NCI-H226 (cell line): ENCODE measurements around the gene INHBB.

Source experiments
- DNase-seq: peaks from one replicate; pipeline ENCODE4 v3.0.0-alpha.2; 2015

The INHBB gene

GRCh38 chr2:120360307-120360855 lies 14.4 kb downstream of the INHBB start:
- peak; percentile 34 for DNase-seq

GRCh38 chr2:120362926-120363325 lies 17.0 kb downstream of the INHBB start:
- DNase-seq: no peak

- no peak for DNase-seq
Measured at GRCh38 chr2:120365236-120365793, 19.4 kb downstream of the INHBB start.

GRCh38 chr2:120366698-120367097 lies 20.8 kb downstream of the INHBB start:
- DNase-seq: no peak

- no peak for DNase-seq
Measured at GRCh38 chr2:120367221-120367620, 21.3 kb downstream of the INHBB start.

GRCh38 chr2:120367649-120368048 lies 21.7 kb downstream of the INHBB start:
- peak; percentile 93 for DNase-seq

GRCh38 chr2:120368086-120368485 lies 22.1 kb downstream of the INHBB start:
- peak; percentile 75 for DNase-seq

GRCh38 chr2:120369250-120369649 lies 23.3 kb downstream of the INHBB start:
- DNase-seq: peak; percentile 20

- no peak for DNase-seq
Measured at GRCh38 chr2:120371969-120372625, 26.2 kb downstream of the INHBB start.

GRCh38 chr2:120372816-120373215 lies 26.9 kb downstream of the INHBB start:
- DNase-seq: no peak

GRCh38 chr2:120373424-120373823 lies 27.5 kb downstream of the INHBB start:
- no peak for DNase-seq

- DNase-seq: no peak
Measured at GRCh38 chr2:120374821-120375220, 28.9 kb downstream of the INHBB start.

- no peak for DNase-seq
Measured at GRCh38 chr2:120375251-120376020, 29.5 kb downstream of the INHBB start.

GRCh38 chr2:120376101-120376500 lies 30.2 kb downstream of the INHBB start:
- no peak for DNase-seq

GRCh38 chr2:120376679-120377640 lies 31.0 kb downstream of the INHBB start:
- no peak for DNase-seq

GRCh38 chr2:120378605-120379004 lies 32.7 kb downstream of the INHBB start:
- no peak for DNase-seq

- DNase-seq: no peak
Measured at GRCh38 chr2:120379916-120380893, 34.3 kb downstream of the INHBB start.

GRCh38 chr2:120381192-120381591 lies 35.3 kb downstream of the INHBB start:
- DNase-seq: no peak

GRCh38 chr2:120381661-120382060 lies 35.7 kb downstream of the INHBB start:
- DNase-seq: no peak

GRCh38 chr2:120382541-120383144 lies 36.7 kb downstream of the INHBB start:
- no peak for DNase-seq

- DNase-seq: no peak
Measured at GRCh38 chr2:120383191-120383590, 37.3 kb downstream of the INHBB start.
